Right renal pelvis (tissue), 4 donors: ENCODE results near the gene RNF223. TPM values are rescaled to one million over a fixed set of nuclear protein-coding genes. Genes with fewer than 3 reads are reported as not detected.
"Not testable (repeated sequence)": the region's sequence is repeated elsewhere in the genome, so short reads cannot be mapped to it uniquely, and the experiment has no call there.

Source experiments
- DNase-seq, 4 donors: peaks; one replicate each; pipeline ENCODE4 v3.0.0-alpha.2; 2013; ENCODE audit warnings: low read depth in 4 of 4, low spot score in 3 of 4, missing footprints in 1 of 4
- polyA plus RNA-seq, 4 donors: library from polyadenylated mRNA; unstranded; fragments of 120-200 nt; gene quantifications; one replicate each; pipeline ENCODE4 v1.2.1, GENCODE V29; 2013; ENCODE audit not compliant: insufficient read length in 4 of 4

RNF223 gene
- polyA plus RNA-seq, 4 donors, result 0.14 to 0.88 (median 0.37) TPM

DNA sequence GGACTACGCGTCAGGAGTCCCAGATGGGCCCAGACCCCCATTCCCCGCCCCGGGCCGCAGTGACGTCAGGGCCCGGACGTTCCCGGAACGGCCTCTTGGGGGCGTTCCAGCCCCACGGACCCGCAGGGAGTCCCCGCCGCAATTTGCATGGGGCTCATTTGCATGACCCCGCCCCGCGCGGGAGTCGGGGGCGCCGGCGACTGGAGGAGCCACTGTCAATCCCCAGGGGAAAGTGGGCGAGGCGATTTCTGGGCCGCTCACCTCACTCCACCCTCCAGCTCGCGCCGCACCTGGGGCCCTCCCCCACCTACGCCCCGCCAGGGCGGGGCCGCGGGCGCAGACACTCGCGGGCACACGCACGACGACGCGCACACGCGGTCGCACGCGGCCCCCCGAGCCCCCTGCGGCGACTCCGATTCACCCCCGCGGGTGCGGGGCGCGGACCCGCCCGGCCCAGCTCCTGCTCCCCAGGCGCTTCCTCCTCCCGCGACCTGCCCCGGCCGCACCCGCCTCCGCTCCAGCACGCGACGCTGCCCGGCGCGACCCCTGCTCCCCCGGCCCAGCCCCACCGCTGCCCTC is 41.0 kb downstream of the RNF223 start:
- DNase-seq, result peak; percentile 77 to 83 (median 80)

DNA sequence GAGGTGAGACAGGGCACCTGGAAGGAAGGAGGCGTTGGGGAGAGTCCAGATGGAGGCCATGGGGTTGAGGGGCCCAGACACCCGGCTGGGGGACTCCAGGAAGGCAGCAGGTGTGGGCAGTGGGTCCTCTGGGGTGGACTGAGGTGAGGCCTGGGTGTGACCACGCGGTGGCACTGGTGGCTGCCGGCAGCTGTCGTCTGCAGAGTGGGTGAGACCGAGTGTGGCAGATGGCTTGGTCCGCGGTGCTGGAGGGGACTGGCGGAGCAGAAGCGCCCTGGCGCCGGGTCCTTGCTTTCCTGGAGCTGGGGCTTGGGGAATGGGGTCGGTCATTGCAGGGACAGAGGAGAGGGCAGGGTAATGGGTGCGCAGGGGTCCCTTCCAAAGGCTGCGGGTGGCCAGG is 41.7 kb downstream of the RNF223 start:
- no peak for DNase-seq

DNA sequence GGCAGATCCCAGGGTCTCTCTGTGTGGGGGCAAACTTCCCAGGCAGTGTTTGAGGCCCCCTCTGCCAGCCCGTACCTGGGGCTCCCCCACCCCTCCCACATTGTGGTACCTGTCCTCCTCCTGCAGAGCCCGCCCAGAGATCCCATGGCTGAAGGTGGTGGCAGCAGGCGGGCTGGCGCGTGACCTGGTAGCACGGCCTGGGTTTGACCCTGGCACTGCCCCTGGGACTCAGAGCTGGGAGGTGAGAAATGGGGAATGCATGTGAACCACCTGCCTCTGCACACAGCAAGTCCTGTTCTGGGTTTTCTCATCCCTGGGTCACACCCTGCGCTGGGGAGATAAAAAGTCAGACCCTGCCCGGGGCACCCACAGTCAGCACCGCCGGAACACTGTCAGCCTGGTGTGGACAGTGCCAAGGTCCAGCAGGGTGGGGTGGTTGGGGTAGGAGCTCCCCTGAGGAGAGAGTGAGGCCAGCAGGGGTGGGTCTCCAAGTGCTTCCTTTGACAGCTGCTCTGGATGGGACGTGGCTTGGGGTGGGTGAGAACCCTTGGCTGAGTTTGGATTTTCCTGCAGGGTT is 42.4 kb downstream of the RNF223 start:
- no peak for DNase-seq

DNA sequence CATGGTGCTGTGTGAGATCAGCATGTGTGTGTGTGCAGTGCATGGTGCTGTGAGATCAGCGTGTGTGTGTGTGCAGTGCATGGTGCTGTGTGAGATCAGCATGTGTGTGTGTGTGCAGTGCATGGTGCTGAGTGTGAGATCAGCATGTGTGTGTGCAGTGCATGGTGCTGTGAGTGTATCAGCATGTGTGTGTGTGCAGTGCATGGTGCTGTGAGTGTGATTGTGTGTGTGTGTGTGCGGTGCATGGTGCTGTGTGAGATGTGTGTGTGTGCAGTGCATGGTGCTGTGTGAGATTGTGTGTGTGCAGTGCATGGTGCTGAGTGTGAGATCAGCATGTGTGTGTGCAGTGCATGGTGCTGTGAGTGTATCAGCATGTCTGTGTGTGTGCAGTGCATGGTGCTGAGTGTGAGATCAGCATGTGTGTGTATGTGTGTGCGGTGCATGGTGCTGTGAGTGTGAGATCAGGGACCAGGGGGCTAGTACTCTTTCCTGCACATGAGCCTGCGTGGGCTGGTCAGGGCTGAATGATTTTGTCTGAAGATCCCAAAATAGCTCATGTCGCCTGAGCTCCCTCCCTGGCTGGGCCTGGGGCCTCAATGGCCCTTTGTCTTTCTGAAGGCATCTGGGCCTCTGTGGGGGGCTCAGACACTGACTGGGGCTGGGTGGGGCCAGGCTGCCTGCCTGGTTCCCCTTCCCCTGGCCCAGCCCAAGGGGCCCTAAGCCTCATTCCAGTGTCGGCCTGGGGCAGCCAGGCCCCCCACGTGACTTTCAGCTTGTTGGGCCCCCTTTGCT is 43.0 kb downstream of the RNF223 start:
- not testable (repeated sequence) for DNase-seq

DNA sequence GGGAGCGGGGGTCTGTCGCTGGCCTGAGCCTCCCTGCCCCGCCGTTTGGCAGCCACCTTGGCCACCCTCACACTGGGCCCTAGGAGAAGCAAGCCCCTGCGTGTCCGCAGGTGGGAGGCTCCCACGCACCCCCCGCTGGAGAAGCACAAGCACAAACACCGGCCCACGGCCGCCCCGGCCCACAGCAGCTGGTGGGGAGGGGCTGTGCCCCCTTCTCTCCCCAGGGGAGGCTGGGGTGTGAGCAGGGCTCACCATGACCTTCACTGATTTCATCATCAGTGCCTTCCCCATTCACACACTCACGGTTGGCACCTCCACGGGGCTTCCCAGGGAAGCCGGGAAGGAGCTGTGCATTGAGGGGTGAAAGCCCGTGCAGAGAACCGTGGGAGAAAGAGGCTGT is 46.3 kb downstream of the RNF223 start:
- DNase-seq, result no peak

DNA sequence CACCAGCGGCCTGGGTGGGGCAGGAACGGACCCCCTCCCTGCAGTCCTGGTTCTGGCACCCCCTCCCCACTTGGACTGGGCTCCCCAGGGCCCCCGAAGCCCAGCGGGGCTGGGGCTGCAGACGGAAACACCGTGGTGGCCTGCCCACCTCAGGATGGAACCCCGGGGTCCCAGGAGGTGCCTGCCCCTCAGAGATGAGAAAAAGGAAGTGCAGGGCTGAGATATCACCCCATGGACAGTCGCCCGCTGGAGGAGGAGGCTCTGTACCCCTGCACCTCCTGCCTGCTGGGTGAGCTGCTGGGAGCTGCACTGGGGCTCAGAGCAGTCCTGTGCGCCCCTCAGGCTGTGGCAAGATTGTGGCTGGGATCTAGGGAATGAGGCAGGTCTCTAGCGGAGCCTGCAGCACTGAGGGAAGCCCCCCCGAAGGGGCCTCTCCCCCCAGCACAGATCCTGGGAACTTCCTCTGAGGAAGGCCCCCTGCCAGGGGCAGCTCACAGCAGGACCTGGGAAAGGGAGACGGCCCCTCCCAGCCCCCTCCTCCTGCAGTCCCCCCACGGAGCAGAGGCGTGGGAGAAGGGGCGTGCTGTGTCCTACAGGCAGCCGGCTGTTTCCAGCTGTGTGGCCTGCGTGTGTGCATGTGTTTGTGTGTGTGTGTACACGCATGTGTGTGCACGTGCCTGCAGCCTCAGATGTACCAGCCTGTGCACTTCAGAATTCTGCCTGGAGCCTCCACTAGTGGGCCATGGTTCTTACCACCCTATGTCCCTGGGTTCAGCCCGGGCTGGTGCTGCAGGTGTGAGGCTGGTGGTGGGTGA is 47.3 kb downstream of the RNF223 start:
- no peak for DNase-seq

DNA sequence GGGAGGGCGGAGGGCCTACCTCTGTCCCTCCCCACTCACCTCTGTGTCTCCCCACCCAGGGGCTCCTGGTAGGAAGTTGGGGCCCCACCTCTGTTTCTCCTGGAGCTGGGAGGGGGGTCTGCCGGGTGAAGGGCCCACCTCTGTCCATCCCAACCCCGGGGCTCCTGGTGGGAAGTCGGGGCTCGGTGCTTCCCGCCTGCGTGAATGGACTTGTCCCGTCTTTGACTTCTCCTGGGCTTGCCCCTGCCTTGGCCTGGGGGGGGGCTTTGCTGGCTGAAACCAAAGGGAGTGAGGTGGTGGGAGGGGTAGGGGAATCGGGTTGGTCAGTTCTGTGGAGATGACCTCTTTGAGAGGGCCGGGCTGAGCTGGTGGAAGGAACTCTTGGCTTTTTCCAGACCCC is 48.4 kb downstream of the RNF223 start:
- DNase-seq, result no peak

DNA sequence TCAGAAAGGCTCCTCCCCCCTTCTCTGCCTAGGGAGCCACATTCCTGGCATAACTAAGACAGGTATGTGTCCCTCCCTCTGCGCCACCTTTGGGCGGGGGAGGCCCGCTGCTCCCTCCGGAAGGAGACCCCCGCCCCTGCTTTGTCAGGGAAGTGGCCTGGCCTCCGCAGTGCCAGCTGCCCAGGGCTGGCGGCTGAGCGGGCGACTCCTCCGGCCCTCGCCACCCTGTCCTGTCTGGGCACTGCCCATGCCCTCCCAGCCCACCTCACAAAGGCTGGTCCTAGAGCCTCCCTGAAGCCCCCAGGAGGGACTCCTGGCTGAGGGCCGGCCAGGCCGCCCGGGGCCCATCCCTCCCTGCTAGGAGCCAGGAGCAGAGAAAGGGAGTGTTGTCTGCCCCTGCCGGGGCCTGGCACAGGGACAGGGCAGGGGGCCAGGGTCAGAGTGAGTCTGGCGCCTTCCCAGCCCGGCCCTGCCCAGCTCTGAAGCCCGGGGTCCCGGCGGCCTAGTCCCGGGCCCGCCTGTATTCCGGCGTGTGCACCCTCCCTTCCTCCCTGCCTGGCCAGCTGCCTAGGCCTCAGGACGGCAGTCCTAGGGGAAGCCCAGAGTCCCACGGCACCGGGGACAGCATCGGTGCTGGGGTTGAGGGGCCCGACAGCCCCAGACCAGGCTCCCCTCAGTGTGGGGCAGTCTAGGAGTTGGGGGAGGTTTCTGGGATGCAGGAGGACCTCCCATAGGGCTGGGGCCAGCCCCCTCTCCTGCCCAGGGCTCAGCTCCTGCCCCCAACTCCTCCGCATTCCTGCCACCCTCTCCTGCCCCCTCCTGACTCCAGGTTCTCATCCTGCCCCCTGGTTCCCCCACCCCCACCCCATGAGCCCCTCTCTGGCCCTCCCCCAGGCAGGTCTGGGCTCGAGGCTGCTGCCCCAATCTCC is 49.1 kb downstream of the RNF223 start:
- DNase-seq, result no peak

DNA sequence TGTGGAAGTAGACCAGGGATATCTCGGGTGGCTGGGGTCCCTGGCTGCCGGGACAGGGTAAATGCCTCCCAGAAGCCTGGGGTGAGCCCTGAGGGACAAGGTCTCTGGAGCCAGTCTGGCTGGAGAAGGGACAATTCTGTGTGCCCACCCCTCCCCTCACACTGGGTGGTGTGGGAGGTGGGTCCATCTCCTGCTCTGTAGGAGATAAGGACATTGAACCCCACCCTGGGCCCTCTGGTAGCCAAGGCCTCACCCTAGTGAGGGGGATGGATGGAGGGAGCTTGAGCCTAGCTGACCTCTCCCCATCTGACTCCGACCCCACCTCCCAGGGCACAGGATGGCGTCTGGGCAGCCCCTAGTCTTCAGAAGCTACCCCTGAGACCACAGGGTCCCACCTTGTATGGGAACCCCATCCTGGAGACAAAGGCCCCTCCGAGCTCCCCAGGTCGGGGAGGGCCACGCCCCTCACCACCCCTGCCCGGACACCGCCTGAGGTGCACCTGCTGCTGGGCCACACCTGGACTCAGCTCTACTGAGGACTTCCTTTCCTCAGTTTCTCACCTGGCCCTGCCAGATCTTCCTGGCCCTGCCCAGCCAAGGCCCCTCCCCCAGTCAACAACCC is 49.8 kb downstream of the RNF223 start:
- no peak for DNase-seq

DNA sequence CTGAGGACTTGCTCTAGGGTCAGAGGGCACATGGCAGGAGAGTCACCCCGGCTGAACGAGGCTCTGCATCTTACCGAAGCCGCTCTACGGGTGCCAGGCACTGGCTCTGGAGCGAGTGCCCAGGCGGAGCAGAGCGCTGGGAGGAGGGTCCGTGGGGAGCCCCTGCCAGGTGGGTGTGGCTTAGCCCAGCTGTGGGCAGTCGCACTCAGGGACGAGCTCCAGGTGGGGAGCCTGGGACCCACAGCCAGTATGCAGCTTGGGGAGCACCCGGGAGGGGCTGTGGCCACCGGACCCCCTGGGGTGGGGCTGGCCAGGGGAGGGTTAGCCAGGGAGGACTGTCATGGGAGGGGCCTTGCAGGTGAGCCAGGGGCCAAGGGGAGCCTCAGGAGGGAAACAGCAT is 50.4 kb downstream of the RNF223 start:
- DNase-seq, result no peak

DNA sequence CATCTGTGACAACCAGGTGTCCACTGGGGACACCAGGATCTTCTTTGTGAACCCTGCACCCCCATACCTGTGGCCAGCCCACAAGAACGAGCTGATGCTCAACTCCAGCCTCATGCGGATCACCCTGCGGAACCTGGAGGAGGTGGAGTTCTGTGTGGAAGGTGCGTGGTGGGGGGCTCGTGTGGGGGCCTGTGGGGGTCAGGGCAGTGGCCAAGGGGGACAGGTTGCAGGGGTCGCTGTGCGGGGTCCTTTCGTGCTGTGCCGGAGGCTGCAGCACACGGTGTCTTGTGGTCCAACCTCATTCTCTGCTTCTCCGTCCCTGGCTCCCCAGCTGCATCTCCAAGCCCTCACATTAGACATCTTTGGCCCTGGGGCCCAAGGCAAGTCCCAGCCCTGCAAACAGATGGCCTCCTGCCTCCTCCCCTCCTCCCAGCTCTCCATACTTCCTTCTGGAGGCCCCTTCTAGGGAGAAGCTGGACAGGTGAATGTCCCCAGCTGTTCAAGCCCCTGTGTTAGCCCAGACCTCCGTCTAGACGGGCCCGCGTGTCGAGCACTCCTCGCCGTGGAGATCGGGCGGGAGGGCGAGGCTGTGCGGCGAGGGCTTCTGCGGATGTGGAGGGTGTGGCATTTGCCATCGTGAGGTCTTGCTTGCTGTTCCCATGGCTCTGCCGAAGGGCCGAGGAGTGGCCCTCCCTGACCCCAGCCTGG is 51.6 kb downstream of the RNF223 start:
- DNase-seq, result no peak

DNA sequence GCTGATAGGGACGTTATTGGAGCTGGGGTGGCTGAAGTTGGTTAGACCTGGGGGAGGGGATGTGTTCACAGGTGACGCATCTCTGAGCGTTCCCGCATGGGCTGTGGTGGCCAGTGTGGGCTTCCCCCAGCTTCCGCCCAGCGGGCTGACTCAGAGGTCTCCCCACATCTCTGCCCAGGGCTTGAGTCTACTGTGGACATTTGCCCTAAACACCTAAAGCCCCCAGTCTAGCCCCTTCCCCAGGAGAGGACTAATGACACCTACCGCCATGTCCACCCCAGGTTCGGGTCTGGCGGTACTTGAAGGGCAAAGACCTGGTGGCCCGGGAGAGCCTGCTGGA is 52.2 kb downstream of the RNF223 start:
- no peak for DNase-seq

DNA sequence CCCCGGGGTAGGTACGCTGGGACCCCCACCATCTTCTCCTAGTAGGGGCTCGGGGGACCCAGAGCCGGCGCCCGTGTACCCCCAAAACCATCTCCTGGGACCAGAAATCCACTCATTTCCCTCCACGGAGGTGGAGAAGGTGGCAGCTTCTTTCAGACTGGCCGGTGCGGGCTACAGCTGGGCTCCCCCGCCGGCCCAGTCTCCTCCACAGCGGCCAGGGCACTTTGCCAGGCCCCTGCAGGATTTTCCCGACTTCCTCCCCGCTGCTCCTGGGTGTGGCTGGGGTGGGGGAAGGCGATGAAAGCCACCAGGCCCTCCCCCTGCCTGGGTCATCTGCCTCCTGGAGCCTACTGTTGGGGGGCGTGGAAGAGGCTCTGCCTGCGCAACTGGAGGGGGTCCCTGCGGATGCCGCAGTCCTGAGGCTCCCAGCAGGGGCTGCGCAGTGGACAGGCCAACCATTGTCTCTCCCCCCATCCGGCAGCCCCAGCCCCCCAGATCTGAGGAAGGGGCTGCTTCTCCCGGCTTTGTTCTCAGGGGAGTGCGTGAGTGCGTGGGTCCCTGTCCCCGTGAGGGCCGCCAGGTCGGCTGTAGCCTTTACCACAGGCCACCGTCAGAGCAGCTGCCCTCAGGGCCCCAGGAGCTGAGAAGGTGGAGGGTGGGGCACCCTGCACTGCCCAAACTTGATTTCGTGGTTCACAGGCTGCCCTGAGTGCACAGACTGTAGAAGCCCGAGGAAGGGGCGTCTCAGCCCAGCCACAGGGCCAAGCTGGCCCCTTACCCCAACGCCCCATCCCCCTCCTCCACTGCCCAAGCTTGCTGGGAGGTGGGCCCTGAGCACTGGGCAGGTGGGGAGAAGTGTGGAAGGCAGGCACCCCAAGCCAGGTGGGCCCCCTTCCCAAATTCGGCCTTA is 52.8 kb downstream of the RNF223 start:
- DNase-seq, result no peak

Other genes starting within 250 kb of the RNF223 start
- gene SAMD11, start 150.4 kb downstream of the RNF223 start, polyA plus RNA-seq, result 10 to 100 TPM; 54.0 to 86.3 (median 65.2) TPM
- 10 to 100 TPM; 53.1 to 65.2 (median 57.0) TPM for gene NOC2L, start 115.0 kb downstream of the RNF223 start, polyA plus RNA-seq
- 10 to 100 TPM in 2 of 4 donors, 1 to 10 TPM in 2; 9.3 to 15.2 (median 11.3) TPM for gene KLHL17, start 113.7 kb downstream of the RNF223 start, polyA plus RNA-seq
- 1 to 10 TPM in 1 of 4 donors, under 1 TPM in 3; 0.13 to 1.2 (median 0.46) TPM for gene PLEKHN1, start 107.8 kb downstream of the RNF223 start, polyA plus RNA-seq
- gene PERM1, start 92.2 kb downstream of the RNF223 start, polyA plus RNA-seq, result under 1 TPM in 3 of 4 donors, not detected in 1; 0.14 to 0.38 (median 0.37) TPM
- gene HES4, start 74.2 kb downstream of the RNF223 start, polyA plus RNA-seq, result 10 to 100 TPM; 16.7 to 56.7 (median 20.2) TPM
- 10 to 100 TPM in 3 of 4 donors, 1 to 10 TPM in 1; 9.1 to 15.7 (median 13.3) TPM for gene ISG15, start 60.8 kb downstream of the RNF223 start, polyA plus RNA-seq
- gene AGRN, start 54.2 kb downstream of the RNF223 start, polyA plus RNA-seq, result 100 to 1,000 TPM; 200 to 311 (median 231) TPM
- 10 to 100 TPM in 1 of 4 donors, 1 to 10 TPM in 3; 7.9 to 14.8 (median 9.5) TPM for gene C1orf159, start 41.8 kb upstream of the RNF223 start, polyA plus RNA-seq
- gene TTLL10, start 99.6 kb upstream of the RNF223 start, polyA plus RNA-seq, result under 1 TPM; 0.33 to 0.83 (median 0.63) TPM
- gene TNFRSF18, start 132.3 kb upstream of the RNF223 start, polyA plus RNA-seq, result 1 to 10 TPM in 1 of 4 donors, under 1 TPM in 2, not detected in 1; 0.29 to 1.1 (median 0.67) TPM
- gene TNFRSF4, start 139.8 kb upstream of the RNF223 start, polyA plus RNA-seq, result 1 to 10 TPM; 1.6 to 2.5 (median 2.2) TPM
- 100 to 1,000 TPM; 115 to 137 (median 133) TPM for gene SDF4, start 157.7 kb upstream of the RNF223 start, polyA plus RNA-seq
- gene B3GALT6, start 157.9 kb upstream of the RNF223 start, polyA plus RNA-seq, result 10 to 100 TPM; 18.0 to 28.4 (median 20.6) TPM
- 10 to 100 TPM in 2 of 4 donors, 1 to 10 TPM in 2; 9.0 to 20.6 (median 9.9) TPM for gene C1QTNF12, start 172.4 kb upstream of the RNF223 start, polyA plus RNA-seq
- gene UBE2J2, start 199.5 kb upstream of the RNF223 start, polyA plus RNA-seq, result 10 to 100 TPM; 47.7 to 57.5 (median 52.6) TPM
- gene SCNN1D, start 206.1 kb upstream of the RNF223 start, polyA plus RNA-seq, result 1 to 10 TPM; 4.2 to 8.5 (median 4.9) TPM
- gene ACAP3, start 233.6 kb upstream of the RNF223 start, polyA plus RNA-seq, result 10 to 100 TPM; 21.7 to 38.7 (median 24.4) TPM
- 10 to 100 TPM in 1 of 4 donors, 1 to 10 TPM in 3; 6.5 to 12.2 (median 7.2) TPM for gene PUSL1, start 234.3 kb upstream of the RNF223 start, polyA plus RNA-seq